ENCODE data around the gene GSG1L. TPM values are rescaled to one million over a fixed set of nuclear protein-coding genes. Genes with fewer than 3 reads are reported as not detected.
A peak's percentile ranks its signal among the peaks of the same experiment; 100 is the strongest.

The GSG1L gene
- total RNA-seq, 1 donor from 2014 or later = 1.4 TPM

GRCh38 chr16:27978876-27979275 is 84.6 kb downstream of the GSG1L start:
- no peaks in the 10 kb centered on the region for H3K36me3 Mint-ChIP-seq
- no peak overlapping the region for H3K27ac Mint-ChIP-seq
- H3K4me3 Mint-ChIP-seq = no peak overlapping the region
- DNase-seq (ENCODE audit: extremely low spot score, unreplicated experiment) = no peak
- H3K4me1 Mint-ChIP-seq (ENCODE audit: unreplicated experiment) = no peaks in the 10 kb centered on the region
- peaks cover 6% of the 10 kb centered on the region for H3K27me3 Mint-ChIP-seq
- TF ChIP-seq CTCF (conservative IDR thresholded peaks at IDR 0.05) = no peak
- no peaks in the 10 kb centered on the region for H3K9me3 Mint-ChIP-seq

DNA sequence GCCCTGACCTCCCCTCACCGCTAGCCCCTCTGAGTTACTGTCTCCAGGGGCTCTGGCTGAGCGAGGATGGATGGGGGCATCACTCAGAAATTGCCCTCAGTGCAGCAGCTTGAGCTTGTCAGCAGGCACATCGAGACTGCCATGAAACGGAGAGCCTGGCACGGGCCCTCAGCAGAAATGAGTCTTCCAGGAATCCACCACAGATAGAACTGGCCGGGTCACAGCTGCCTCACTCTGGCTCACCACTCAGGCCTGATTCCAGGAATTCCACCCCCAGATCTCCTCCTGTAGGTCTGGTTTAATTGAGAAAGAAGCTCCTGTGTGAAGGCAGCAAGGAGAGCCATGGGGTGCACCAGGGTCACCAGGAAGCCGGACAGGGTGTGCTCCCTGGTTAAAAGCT is 85.5 kb downstream of the GSG1L start:
- TF ChIP-seq CTCF (conservative IDR thresholded peaks at IDR 0.05) = no peak
- H3K4me3 Mint-ChIP-seq = no peak overlapping the region
- no peaks in the 10 kb centered on the region for H3K4me1 Mint-ChIP-seq (ENCODE audit: unreplicated experiment)
- peaks cover 6% of the 10 kb centered on the region for H3K27me3 Mint-ChIP-seq
- no peak for DNase-seq (ENCODE audit: extremely low spot score, unreplicated experiment)
- no peaks in the 10 kb centered on the region for H3K9me3 Mint-ChIP-seq
- no peaks in the 10 kb centered on the region for H3K36me3 Mint-ChIP-seq
- no peak overlapping the region for H3K27ac Mint-ChIP-seq

GRCh38 chr16:27976990-27977389 is 86.5 kb downstream of the GSG1L start:
- no peaks in the 10 kb centered on the region for H3K9me3 Mint-ChIP-seq
- no peaks in the 10 kb centered on the region for H3K36me3 Mint-ChIP-seq
- no peak overlapping the region for H3K4me3 Mint-ChIP-seq
- no peak for DNase-seq (ENCODE audit: extremely low spot score, unreplicated experiment)
- no peak for TF ChIP-seq CTCF (conservative IDR thresholded peaks at IDR 0.05)
- peaks cover 7% of the 10 kb centered on the region for H3K27me3 Mint-ChIP-seq
- H3K27ac Mint-ChIP-seq = no peak overlapping the region
- H3K4me1 Mint-ChIP-seq (ENCODE audit: unreplicated experiment) = no peaks in the 10 kb centered on the region

DNA sequence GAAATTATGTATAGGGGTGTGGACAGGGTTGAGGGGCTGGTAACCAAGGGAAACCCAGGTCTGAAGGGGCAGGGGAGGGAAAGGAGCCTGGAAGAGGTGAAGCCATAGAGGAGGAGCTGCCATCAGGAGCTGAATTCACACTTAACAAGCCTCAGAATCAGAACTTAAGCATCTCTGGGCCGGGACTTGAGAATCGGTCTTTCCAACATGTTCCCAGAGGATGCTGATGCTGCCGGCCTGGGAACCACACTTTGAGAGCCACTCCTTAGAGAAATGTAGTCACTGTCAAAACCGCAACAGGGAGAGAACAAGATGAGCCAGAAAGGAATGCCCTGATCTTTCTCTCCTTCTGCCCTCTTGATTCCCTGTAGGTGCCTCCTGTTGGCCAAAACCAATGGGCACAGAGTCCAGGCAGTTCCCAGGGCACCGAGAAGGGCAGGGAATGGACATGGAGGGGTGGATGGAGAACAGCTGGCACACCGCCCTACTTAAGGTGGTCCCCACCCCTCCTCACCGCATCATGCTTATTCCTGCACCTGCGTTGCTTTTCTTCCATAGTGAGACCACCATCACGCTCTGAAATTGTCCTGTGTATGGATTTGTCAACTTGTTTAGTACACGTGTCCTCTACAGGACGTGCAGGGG is 88.5 kb downstream of the GSG1L start:
- Mint-ChIP-seq H3K4me1 (ENCODE audit: unreplicated experiment) (no peaks in the 10 kb centered on the region), H3K9me3 (no peaks in the 10 kb centered on the region), H3K4me3 (no peak overlapping the region), H3K27me3 (peaks cover 12% of the 10 kb centered on the region), H3K27ac (no peak overlapping the region), H3K36me3 (no peaks in the 10 kb centered on the region)
- DNase-seq (ENCODE audit: extremely low spot score, unreplicated experiment) = no peak
- TF ChIP-seq CTCF (conservative IDR thresholded peaks at IDR 0.05) = no peak

DNA sequence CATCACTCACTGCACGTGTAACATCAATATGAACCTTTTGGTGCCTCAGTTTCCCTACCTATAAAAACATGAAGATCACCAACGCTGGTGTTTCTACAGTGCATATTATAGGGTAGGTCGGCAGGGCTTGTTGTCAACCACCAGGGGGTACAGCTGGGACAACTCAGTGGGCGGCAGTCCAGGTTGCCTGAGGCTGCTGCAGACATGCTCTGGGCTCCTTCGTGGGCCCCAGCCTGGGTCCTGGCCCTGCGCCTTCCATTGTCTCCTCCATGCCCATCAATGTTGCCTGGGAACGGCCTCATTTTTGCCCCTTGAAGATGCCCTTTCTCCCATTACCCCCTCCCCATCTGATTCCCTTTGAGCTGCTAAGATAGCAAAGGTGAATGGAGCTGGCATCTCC is 89.8 kb downstream of the GSG1L start:
- DNase-seq (ENCODE audit: extremely low spot score, unreplicated experiment) = no peak
- no peak overlapping the region for H3K27ac Mint-ChIP-seq
- no peaks in the 10 kb centered on the region for H3K36me3 Mint-ChIP-seq
- no peak overlapping the region for H3K4me3 Mint-ChIP-seq
- TF ChIP-seq CTCF (conservative IDR thresholded peaks at IDR 0.05) = peak; percentile 18
- peaks cover 12% of the 10 kb centered on the region for H3K27me3 Mint-ChIP-seq
- H3K4me1 Mint-ChIP-seq (ENCODE audit: unreplicated experiment) = no peaks in the 10 kb centered on the region
- no peaks in the 10 kb centered on the region for H3K9me3 Mint-ChIP-seq

GRCh38 chr16:27972500-27972899 is 91.0 kb downstream of the GSG1L start:
- Mint-ChIP-seq H3K4me1 (ENCODE audit: unreplicated experiment) (no peaks in the 10 kb centered on the region), H3K27ac (no peak overlapping the region), H3K36me3 (no peaks in the 10 kb centered on the region), H3K9me3 (no peaks in the 10 kb centered on the region), H3K4me3 (no peak overlapping the region), H3K27me3 (peaks cover 12% of the 10 kb centered on the region)
- TF ChIP-seq CTCF (conservative IDR thresholded peaks at IDR 0.05) = peak; percentile 67
- DNase-seq (ENCODE audit: extremely low spot score, unreplicated experiment) = no peak
